Neural progenitor cell (in vitro differentiated cells): ENCODE data around the gene TMEM221. TPM values are rescaled to one million over a fixed set of nuclear protein-coding genes. Genes with fewer than 3 reads are reported as not detected.

Experiments used
- DNase-seq: peaks from one replicate; pipeline ENCODE4 v3.0.0-alpha.2; 2016; ENCODE audit warnings: low spot score
- H2AFZ ChIP-seq: fragments of 200-600 bp; sonication (generic); replicated peaks from 2 replicates; pipeline ENCODE4 v1.6.1; 2016; ENCODE audit warnings: antibody characterized with exemption
- H3F3A ChIP-seq: fragments of 200-600 bp; sonication (generic); 2 replicates; pipeline ENCODE4 v1.6.1; 2016; ENCODE audit warnings: antibody characterized with exemption, low read depth
- H3K27ac ChIP-seq: fragments of 200-600 bp; sonication (generic); 2 replicates; pipeline ENCODE4 v1.5.1; 2016; ENCODE audit warnings: mild to moderate bottlenecking
- H3K27me3 ChIP-seq: fragments of 200-600 bp; sonication (generic); 2 replicates; pipeline ENCODE4 v1.6.1; 2016; ENCODE audit warnings: mild to moderate bottlenecking, moderate library complexity
- H3K36me3 ChIP-seq: fragments of 200-600 bp; sonication (generic); 2 replicates; pipeline ENCODE4 v1.5.1; 2016
- H3K4me1 ChIP-seq: fragments of 200-600 bp; sonication (generic); 2 replicates; pipeline ENCODE4 v1.6.1; 2016; ENCODE audit warnings: mixed run types
- H3K4me2 ChIP-seq: fragments of 200-600 bp; sonication (generic); 2 replicates; pipeline ENCODE4 v1.6.1; 2016
- H3K4me3 ChIP-seq: fragments of 200-600 bp; sonication (generic); 2 replicates; pipeline ENCODE4 v1.5.1; 2016
- H3K79me2 ChIP-seq: fragments of 200-600 bp; sonication (generic); 2 replicates; pipeline ENCODE4 v1.6.1; 2016; ENCODE audit warnings: low read depth
- H3K9ac ChIP-seq: fragments of 200-600 bp; sonication (generic); 2 replicates; pipeline ENCODE4 v1.6.1; 2016
- H3K9me3 ChIP-seq: fragments of 200-600 bp; sonication (generic); 2 replicates; pipeline ENCODE4 v1.5.1; 2016; ENCODE audit warnings: low read depth
- H4K20me1 ChIP-seq: fragments of 200-600 bp; sonication (generic); 2 replicates; pipeline ENCODE4 v1.6.1; 2016; ENCODE audit warnings: low read depth
- H3K27ac Mint-ChIP-seq: 3 replicates; pipeline ENCODE4 v1.8.0; 2021; ENCODE audit warnings: mixed read lengths
- H3K27me3 Mint-ChIP-seq: 2 replicates; pipeline ENCODE4 v1.8.0; 2022; ENCODE audit warnings: low read depth, mild to moderate bottlenecking, inconsistent platforms, moderate library complexity, mixed read lengths; ENCODE audit not compliant: insufficient read depth
- H3K36me3 Mint-ChIP-seq: 3 replicates; pipeline ENCODE4 v1.8.0; 2021; ENCODE audit warnings: mixed read lengths
- H3K4me1 Mint-ChIP-seq: 3 replicates; pipeline ENCODE4 v1.8.0; 2021; ENCODE audit warnings: mixed read lengths
- H3K4me3 Mint-ChIP-seq: 3 replicates; pipeline ENCODE4 v1.8.0; 2021; ENCODE audit warnings: mild to moderate bottlenecking, moderate library complexity, mixed read lengths
- H3K9me3 Mint-ChIP-seq: 3 replicates; pipeline ENCODE4 v1.8.0; 2020; ENCODE audit warnings: mixed read lengths
- EZH2 ChIP-seq: fragments of 200-600 bp; sonication (generic); IDR thresholded peaks from 2 replicates; pipeline ENCODE4 v1.6.1; 2017; ENCODE audit warnings: antibody characterized with exemption, mild to moderate bottlenecking, moderate library complexity
- EZH2phosphoT487 ChIP-seq: fragments of 200-600 bp; sonication (generic); IDR thresholded peaks from 2 replicates; pipeline ENCODE4 v1.6.1; 2017; ENCODE audit warnings: antibody characterized with exemption
- total RNA-seq: library from RNA; depleted of rRNA; stranded (reverse); fragments of >200 nt; gene quantifications from 2 replicates; pipeline ENCODE4 v1.2.3, GENCODE V29; 2015; ENCODE audit warnings: low replicate concordance
- TF ChIP-seq, protein P1 (sequence below): fragments of 200-600 bp; sonication (generic); IDR thresholded peaks from 2 replicates; pipeline ENCODE4 v1.5.1; 2017; ENCODE audit warnings: antibody characterized with exemption, mild to moderate bottlenecking

TMEM221 gene
- total RNA-seq, 1 donor from 2014 or later: 0.17 TPM

DNA sequence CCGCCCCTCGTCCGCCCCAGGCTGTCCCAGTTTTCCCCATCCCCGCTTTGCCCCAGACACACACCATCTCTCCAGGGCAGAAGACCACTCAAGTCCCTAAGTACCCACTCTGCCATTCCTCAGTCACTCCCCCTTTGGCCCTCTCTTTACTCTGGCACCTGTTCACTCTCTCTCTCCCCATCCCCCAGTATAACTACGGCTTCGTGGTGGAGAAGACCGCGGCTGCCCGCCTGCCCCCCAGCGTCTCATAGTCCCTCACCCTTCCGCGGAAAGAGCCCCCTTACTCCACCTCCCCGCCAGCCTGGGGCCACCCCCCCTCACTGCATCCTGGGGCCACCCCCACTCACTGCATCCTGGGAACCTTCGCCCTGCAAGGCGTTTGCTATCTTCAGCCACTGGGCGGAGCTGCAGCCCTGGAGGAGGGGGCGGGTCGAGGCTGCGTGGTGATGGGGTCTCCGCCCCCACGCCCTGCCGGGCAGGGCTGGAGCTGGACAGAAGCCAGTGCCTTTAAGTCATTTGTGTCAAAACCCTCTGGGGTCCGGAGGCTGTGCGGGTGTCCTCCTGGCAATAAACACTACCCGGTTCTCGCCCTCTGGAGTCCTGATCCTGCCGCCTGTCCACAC, 23.6 kb downstream of the TMEM221 start:
- peaks cover 15% of the 10 kb centered on the region for H3K4me1 Mint-ChIP-seq
- H4K20me1 ChIP-seq: no peaks in the 10 kb centered on the region
- peaks cover 2% of the 10 kb centered on the region for H3K36me3 Mint-ChIP-seq
- peak overlapping the region; percentile 78 for H3K4me2 ChIP-seq
- H3K9me3 Mint-ChIP-seq: no peaks in the 10 kb centered on the region
- no peaks in the 10 kb centered on the region for H3K36me3 ChIP-seq
- no peaks in the 10 kb centered on the region for H3K9me3 ChIP-seq
- peaks cover 5% of the 10 kb centered on the region for H3K4me1 ChIP-seq
- no peaks in the 10 kb centered on the region for H3K27me3 ChIP-seq
- H3F3A ChIP-seq: peaks cover 17% of the 10 kb centered on the region
- peak overlapping the region; percentile 24 for H3K27ac Mint-ChIP-seq
- peak; percentile 95 for DNase-seq
- H3K27me3 Mint-ChIP-seq: peaks cover 2% of the 10 kb centered on the region
- H3K27ac ChIP-seq: no peak overlapping the region
- TF ChIP-seq, protein P1, sequence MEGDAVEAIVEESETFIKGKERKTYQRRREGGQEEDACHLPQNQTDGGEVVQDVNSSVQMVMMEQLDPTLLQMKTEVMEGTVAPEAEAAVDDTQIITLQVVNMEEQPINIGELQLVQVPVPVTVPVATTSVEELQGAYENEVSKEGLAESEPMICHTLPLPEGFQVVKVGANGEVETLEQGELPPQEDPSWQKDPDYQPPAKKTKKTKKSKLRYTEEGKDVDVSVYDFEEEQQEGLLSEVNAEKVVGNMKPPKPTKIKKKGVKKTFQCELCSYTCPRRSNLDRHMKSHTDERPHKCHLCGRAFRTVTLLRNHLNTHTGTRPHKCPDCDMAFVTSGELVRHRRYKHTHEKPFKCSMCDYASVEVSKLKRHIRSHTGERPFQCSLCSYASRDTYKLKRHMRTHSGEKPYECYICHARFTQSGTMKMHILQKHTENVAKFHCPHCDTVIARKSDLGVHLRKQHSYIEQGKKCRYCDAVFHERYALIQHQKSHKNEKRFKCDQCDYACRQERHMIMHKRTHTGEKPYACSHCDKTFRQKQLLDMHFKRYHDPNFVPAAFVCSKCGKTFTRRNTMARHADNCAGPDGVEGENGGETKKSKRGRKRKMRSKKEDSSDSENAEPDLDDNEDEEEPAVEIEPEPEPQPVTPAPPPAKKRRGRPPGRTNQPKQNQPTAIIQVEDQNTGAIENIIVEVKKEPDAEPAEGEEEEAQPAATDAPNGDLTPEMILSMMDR: peak; percentile 73
- TF ChIP-seq EZH2phosphoT487: no peak
- H3K9ac ChIP-seq: no peak overlapping the region
- H3K4me3 ChIP-seq: peak overlapping the region; percentile 34
- H3K79me2 ChIP-seq: no peaks in the 10 kb centered on the region
- H2AFZ ChIP-seq: peak overlapping the region; percentile 78
- peak overlapping the region; percentile 41 for H3K4me3 Mint-ChIP-seq

DNA sequence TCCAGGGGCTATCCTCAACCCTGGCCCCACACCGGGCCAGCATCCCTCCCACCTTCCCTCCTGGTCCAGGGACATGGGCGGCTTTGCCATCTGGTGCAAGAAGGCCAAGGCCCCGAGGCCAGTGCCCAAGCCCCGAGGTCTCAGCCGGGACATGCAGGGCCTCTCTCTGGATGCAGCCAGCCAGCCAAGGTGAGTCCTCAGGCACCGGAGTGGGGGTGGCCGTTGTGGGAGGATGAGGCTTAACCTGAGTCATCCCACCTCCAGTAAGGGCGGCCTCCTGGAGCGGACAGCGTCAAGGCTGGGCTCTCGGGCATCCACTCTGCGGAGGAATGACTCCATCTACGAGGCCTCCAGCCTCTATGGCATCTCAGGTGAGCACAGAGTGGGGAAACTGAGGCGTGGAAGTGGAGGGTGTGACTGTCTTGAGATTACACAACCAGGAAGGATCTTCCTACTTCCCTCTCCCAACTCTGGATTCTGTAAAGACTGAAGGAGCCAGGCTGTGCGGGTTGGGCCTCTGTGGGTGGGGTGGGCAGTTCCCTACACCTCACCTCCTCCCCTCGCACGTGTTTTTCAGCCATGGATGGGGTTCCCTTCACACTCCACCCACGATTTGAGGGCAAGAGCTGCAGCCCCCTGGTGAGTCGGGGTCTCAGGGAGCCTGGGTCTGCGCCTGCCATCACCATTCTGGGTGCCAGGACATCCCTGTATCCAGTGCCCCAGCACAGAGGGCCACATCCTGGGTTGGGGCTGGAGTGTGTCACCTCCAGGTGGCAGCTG, 24.8 kb downstream of the TMEM221 start:
- H3K79me2 ChIP-seq: no peaks in the 10 kb centered on the region
- DNase-seq: no peak
- Mint-ChIP-seq H3K27me3 (peaks cover 4% of the 10 kb centered on the region), H3K4me3 (peak overlapping the region; percentile 50), H3K36me3 (peaks cover 2% of the 10 kb centered on the region), H3K27ac (no peak overlapping the region), H3K9me3 (no peaks in the 10 kb centered on the region), H3K4me1 (peaks cover 23% of the 10 kb centered on the region)
- H3K9me3 ChIP-seq: no peaks in the 10 kb centered on the region
- no peak overlapping the region for H2AFZ ChIP-seq
- H3K4me1 ChIP-seq: peaks cover 5% of the 10 kb centered on the region
- H3K4me2 ChIP-seq: no peak overlapping the region
- no peak overlapping the region for H3K27ac ChIP-seq
- no peaks in the 10 kb centered on the region for H3K36me3 ChIP-seq
- no peaks in the 10 kb centered on the region for H4K20me1 ChIP-seq
- H3K4me3 ChIP-seq: no peak overlapping the region
- no peak overlapping the region for H3K9ac ChIP-seq
- TF ChIP-seq, protein P1: no peak
- TF ChIP-seq EZH2phosphoT487 (no peak), EZH2 (no peak)
- peaks cover 26% of the 10 kb centered on the region for H3F3A ChIP-seq
- no peaks in the 10 kb centered on the region for H3K27me3 ChIP-seq

DNA sequence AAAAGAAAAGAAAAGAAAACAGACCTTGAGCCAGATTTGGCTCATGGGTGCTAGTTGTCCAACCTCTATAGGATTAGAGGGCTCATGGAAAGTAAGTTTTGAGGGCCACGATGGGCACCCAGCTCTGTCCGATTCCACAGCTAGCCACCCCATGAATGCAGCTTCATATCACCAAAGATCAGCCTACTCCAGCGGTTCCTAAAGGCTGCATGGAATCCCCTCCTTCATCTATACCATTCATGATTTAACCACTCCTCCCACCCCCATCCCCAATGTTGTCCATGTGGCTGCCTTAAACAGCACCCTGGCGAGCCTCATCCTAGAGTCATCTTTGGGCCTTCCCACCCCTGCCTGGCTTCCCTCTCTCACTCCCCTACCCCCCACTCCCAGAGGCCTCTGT, 26.5 kb downstream of the TMEM221 start:
- peaks cover 24% of the 10 kb centered on the region for H3K4me1 Mint-ChIP-seq
- no peaks in the 10 kb centered on the region for H3K9me3 Mint-ChIP-seq
- no peaks in the 10 kb centered on the region for H3K9me3 ChIP-seq
- no peaks in the 10 kb centered on the region for H3K36me3 ChIP-seq
- no peak overlapping the region for H3K27ac ChIP-seq
- H3K27ac Mint-ChIP-seq: no peak overlapping the region
- H3F3A ChIP-seq: peaks cover 38% of the 10 kb centered on the region
- H3K4me1 ChIP-seq: peaks cover 5% of the 10 kb centered on the region
- TF ChIP-seq, protein P1: no peak
- TF ChIP-seq EZH2phosphoT487 (no peak), EZH2 (no peak)
- H3K27me3 Mint-ChIP-seq: peaks cover 5% of the 10 kb centered on the region
- H4K20me1 ChIP-seq: no peaks in the 10 kb centered on the region
- H3K36me3 Mint-ChIP-seq: peaks cover 2% of the 10 kb centered on the region
- peak overlapping the region; percentile 50 for H3K4me3 Mint-ChIP-seq
- H2AFZ ChIP-seq: no peak overlapping the region
- H3K4me2 ChIP-seq: no peak overlapping the region
- no peak overlapping the region for H3K9ac ChIP-seq
- H3K27me3 ChIP-seq: no peaks in the 10 kb centered on the region
- H3K79me2 ChIP-seq: no peaks in the 10 kb centered on the region
- H3K4me3 ChIP-seq: no peak overlapping the region
- DNase-seq: no peak
